Panc1 (cell line): ENCODE data around the gene LRP1B. TPM values are rescaled to one million over a fixed set of nuclear protein-coding genes. Genes with fewer than 3 reads are reported as not detected.

Source experiments
- ATAC-seq: fragments of 200-7000 bp; cut with Tn5 transposase; 2 replicates; pipeline ENCODE4 v1.9.1; 2020; ENCODE audit warnings: mild to moderate bottlenecking, moderate library complexity
- BruUV-seq: library from RNA; stranded (reverse); fragments of 400-500 nt; replicated peaks from 2 replicates; lab custom pipeline; 2021; lab: Mats Ljungman, UMichigan
- CTCF ChIA-PET: fragments of 300-600 bp; sonication (Branson Sonifier 250); formaldehyde crosslinking; loops from one replicate; lab custom pipeline; 2022; ENCODE audit warnings: antibody characterized with exemption; lab: Charles Lee
- POLR2A ChIA-PET: fragments of 300-600 bp; sonication (Branson Sonifier 250); formaldehyde crosslinking; loops from one replicate; lab custom pipeline; 2022; ENCODE audit warnings: antibody characterized with exemption; lab: Charles Lee
- DNase-seq: peaks from one replicate; pipeline ENCODE4 v3.0.0-alpha.2; 2010; ENCODE audit warnings: low read depth, low spot score
- H3K27ac ChIP-seq: 2 replicates; pipeline ENCODE4 v1.5.1; 2011; ENCODE audit warnings: mild to moderate bottlenecking, low read length, inconsistent platforms
- H3K27me3 ChIP-seq: fragments of 200-500 bp; sonication (Bioruptor generic); 2 replicates; pipeline ENCODE4 v1.6.0; 2014; ENCODE audit warnings: low read length, inconsistent platforms; ENCODE audit not compliant: control insufficient read depth, insufficient read depth
- H3K36me3 ChIP-seq: fragments of 200-500 bp; sonication (Bioruptor generic); 2 replicates; pipeline ENCODE4 v1.5.1; 2014; ENCODE audit warnings: inconsistent platforms, mild to moderate bottlenecking, low read length, moderate library complexity; ENCODE audit not compliant: control insufficient read depth, insufficient read depth
- H3K4me1 ChIP-seq: 2 replicates; pipeline ENCODE4 v1.5.1; 2011; ENCODE audit warnings: inconsistent platforms, mild to moderate bottlenecking, low read length, moderate library complexity; ENCODE audit not compliant: control insufficient read depth, insufficient read depth
- H3K4me3 ChIP-seq, 2 experiments: 2 replicates each; pipeline ENCODE4 v1.5.1; 2011 to 2012; ENCODE audit warnings: low read depth in 2 of 2, low read length in 2 of 2, mild to moderate bottlenecking in 2 of 2, inconsistent platforms in 1 of 2, moderate library complexity in 1 of 2
- H3K9me3 ChIP-seq: fragments of 200-500 bp; sonication (Bioruptor generic); 2 replicates; pipeline ENCODE4 v1.5.1; 2014; ENCODE audit warnings: low read depth, mild to moderate bottlenecking, inconsistent platforms, low read length, moderate library complexity; ENCODE audit not compliant: control insufficient read depth, insufficient read depth
- POLR2AphosphoS5 ChIP-seq: IDR thresholded peaks from 2 replicates; pipeline ENCODE4 v1.6.1; 2012; ENCODE audit warnings: mild to moderate bottlenecking, low read depth, low read length, moderate library complexity
- SIN3A ChIP-seq: IDR thresholded peaks from 2 replicates; pipeline ENCODE4 v1.6.1; 2012; ENCODE audit warnings: low read depth, mild to moderate bottlenecking, low read length, moderate library complexity, borderline replicate concordance; ENCODE audit not compliant: insufficient read depth
- TCF7L2 ChIP-seq: IDR thresholded peaks from 2 replicates; pipeline ENCODE4 v1.6.1; 2011; ENCODE audit warnings: mild to moderate bottlenecking, low read depth, low read length, inconsistent platforms
- in situ Hi-C: cut with HindIII; loops from 2 replicates; pipeline ENCODE4 v1.10.0; 2016; ENCODE audit warnings: low sequenced_read_pairs, low pct_unique_long_range_greater_than_20kb
- intact Hi-C: fragments of 100-400 bp; cut with micrococcal nuclease; formaldehyde crosslinking; loops from one replicate; pipeline ENCODE4 v1.10.0; 2022; ENCODE audit not compliant: unreplicated experiment
- total RNA-seq: library from RNA; stranded (reverse); gene quantifications from one replicate; pipeline ENCODE4 v1.2.1, GENCODE V29; 2021; ENCODE audit not compliant: unreplicated experiment
- TF ChIP-seq, protein P1 (sequence below): fragments of 450-650 bp; IDR thresholded peaks from 2 replicates; pipeline ENCODE4 v1.5.1; 2017; ENCODE audit warnings: mild to moderate bottlenecking
- TF ChIP-seq, protein P2 (sequence below), 2 experiments: IDR thresholded peaks; 2 replicates each; pipeline ENCODE4 v1.6.1; 2011 to 2012; ENCODE audit warnings: low read depth in 2 of 2, control low read depth in 1 of 2, low read length in 1 of 2, mild to moderate bottlenecking in 1 of 2, moderate library complexity in 1 of 2; ENCODE audit not compliant: insufficient read depth in 1 of 2

Gene LRP1B
- total RNA-seq, 1 experiment from 2014 or later = 0.54 TPM

DNA sequence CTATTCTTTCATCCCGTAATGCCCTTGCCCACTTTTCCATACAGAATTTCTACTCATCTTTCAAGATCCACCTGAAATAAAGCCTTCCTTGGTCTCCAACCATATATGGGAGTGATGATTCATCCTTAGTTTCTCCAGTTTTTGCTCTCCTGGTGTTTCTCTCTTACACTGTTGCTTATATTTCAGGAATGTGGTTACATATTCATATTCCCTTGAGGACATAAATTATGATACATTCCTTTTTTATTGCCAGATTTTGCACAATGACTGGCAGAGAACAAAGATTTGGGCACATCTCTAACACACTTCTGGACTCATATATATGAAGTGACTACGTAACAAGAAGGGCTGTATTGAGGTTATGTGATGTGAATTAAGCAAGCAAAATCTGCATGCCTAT is 1777.3 kb downstream of the LRP1B start:
- ChIA-PET POLR2A (no interaction called here), CTCF (no interaction called here)
- Histone ChIP-seq H3K4me1 (no peaks in the 10 kb centered on the region), H3K36me3 (no peaks in the 10 kb centered on the region), H3K9me3 (no peaks in the 10 kb centered on the region), H3K4me3 (no peak overlapping the region), H3K27ac (no peak overlapping the region), H3K27me3 (no peaks in the 10 kb centered on the region)
- no peak for ATAC-seq
- DNase-seq = no peak
- no peak for TF ChIP-seq POLR2AphosphoS5
- TF ChIP-seq, protein P1, sequence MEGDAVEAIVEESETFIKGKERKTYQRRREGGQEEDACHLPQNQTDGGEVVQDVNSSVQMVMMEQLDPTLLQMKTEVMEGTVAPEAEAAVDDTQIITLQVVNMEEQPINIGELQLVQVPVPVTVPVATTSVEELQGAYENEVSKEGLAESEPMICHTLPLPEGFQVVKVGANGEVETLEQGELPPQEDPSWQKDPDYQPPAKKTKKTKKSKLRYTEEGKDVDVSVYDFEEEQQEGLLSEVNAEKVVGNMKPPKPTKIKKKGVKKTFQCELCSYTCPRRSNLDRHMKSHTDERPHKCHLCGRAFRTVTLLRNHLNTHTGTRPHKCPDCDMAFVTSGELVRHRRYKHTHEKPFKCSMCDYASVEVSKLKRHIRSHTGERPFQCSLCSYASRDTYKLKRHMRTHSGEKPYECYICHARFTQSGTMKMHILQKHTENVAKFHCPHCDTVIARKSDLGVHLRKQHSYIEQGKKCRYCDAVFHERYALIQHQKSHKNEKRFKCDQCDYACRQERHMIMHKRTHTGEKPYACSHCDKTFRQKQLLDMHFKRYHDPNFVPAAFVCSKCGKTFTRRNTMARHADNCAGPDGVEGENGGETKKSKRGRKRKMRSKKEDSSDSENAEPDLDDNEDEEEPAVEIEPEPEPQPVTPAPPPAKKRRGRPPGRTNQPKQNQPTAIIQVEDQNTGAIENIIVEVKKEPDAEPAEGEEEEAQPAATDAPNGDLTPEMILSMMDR = no peak
- TF ChIP-seq, protein P2, sequence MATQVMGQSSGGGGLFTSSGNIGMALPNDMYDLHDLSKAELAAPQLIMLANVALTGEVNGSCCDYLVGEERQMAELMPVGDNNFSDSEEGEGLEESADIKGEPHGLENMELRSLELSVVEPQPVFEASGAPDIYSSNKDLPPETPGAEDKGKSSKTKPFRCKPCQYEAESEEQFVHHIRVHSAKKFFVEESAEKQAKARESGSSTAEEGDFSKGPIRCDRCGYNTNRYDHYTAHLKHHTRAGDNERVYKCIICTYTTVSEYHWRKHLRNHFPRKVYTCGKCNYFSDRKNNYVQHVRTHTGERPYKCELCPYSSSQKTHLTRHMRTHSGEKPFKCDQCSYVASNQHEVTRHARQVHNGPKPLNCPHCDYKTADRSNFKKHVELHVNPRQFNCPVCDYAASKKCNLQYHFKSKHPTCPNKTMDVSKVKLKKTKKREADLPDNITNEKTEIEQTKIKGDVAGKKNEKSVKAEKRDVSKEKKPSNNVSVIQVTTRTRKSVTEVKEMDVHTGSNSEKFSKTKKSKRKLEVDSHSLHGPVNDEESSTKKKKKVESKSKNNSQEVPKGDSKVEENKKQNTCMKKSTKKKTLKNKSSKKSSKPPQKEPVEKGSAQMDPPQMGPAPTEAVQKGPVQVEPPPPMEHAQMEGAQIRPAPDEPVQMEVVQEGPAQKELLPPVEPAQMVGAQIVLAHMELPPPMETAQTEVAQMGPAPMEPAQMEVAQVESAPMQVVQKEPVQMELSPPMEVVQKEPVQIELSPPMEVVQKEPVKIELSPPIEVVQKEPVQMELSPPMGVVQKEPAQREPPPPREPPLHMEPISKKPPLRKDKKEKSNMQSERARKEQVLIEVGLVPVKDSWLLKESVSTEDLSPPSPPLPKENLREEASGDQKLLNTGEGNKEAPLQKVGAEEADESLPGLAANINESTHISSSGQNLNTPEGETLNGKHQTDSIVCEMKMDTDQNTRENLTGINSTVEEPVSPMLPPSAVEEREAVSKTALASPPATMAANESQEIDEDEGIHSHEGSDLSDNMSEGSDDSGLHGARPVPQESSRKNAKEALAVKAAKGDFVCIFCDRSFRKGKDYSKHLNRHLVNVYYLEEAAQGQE (IDR thresholded peaks at IDR 0.05; ENCODE audit: insufficient read depth in 1 of 2, low read depth in 2 of 2, low read length in 1 of 2) = no peak
- TF ChIP-seq SIN3A = no peak
- no peak for TF ChIP-seq TCF7L2
- intact Hi-C loops = no loop called here
- no TSS peak for BruUV-seq
- in situ Hi-C loops = no loop called here

DNA sequence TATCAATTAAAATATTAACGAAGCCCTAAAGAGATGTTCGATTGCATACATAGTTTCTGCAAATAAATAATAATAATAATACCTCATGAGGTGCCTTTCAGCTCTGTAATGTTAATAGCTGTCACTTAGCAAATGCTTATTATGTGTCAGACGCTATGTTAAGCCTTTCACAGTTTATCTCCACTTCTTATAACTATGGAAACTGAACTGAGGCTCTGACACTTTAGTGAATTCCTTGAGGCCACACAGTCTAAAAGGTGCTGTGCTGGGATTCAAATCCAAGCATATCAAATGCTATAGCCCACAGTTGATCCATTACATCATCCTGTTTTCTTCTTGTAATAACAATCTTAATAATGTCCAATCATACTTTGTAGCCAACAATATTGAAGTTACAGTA is 1779.1 kb downstream of the LRP1B start:
- intact Hi-C loops = no loop called here
- ChIA-PET POLR2A (no interaction called here), CTCF (no interaction called here)
- Histone ChIP-seq H3K9me3 (no peaks in the 10 kb centered on the region), H3K27ac (no peak overlapping the region), H3K36me3 (no peaks in the 10 kb centered on the region), H3K4me1 (no peaks in the 10 kb centered on the region), H3K4me3 (no peak overlapping the region), H3K27me3 (no peaks in the 10 kb centered on the region)
- no peak for DNase-seq
- in situ Hi-C loops = no loop called here
- no peak for ATAC-seq
- TF ChIP-seq TCF7L2 = no peak
- TF ChIP-seq, protein P1 = no peak
- TF ChIP-seq POLR2AphosphoS5 = no peak
- no peak for TF ChIP-seq SIN3A
- TF ChIP-seq, protein P2 (IDR thresholded peaks at IDR 0.05; ENCODE audit: insufficient read depth in 1 of 2, low read depth in 2 of 2, low read length in 1 of 2) = no peak
- no TSS peak for BruUV-seq
